Measurements from ENCODE around the gene MEF2B.

The MEF2B gene

DNA sequence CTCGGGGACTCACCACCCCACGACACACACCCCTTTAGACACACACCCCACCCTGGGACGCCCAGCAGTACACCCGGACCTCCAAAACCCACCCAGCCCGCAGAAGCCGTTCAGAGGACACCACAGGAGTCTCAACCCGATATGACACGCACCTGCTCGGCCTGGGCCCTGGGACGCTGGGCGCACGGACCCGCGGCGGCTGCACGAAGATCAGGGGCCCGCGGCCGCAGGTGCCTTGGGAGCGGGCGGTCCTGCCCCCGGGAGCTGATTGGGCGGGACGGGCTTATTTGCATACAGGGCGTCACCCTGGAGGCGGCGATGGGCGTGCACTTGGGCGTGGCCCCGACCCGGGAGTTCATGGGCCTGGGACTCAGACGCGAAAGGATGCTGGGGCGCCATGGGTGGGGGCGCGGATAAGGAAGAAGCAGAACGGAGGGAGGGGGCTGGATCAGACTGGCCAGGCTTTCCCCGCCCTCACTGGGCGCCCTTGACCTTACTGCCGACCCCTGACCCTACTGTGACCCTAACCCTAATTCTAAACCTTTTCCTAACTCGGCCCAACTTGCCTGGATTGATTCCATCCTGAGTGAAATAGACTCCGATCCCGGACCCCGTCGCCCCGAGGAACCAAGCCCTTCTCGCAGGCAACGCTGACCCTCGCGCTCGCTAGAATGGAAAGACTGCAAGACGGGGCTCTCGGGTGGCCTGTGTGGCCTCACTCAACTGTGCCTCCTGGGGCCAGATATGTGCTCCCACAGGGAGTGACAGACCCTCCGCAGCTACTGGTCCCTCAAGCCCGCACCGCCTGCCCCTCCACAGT is at the start of gene MEF2B:
MEF2B (minus strand) TSS at position 211 of the 820 bp plus-strand sequence. CDS start 19,528 bp downstream, outside the sequence.
- peak in 41 of 56 donors; percentile 1 to 84 (median 34) for DNase-seq

DNA sequence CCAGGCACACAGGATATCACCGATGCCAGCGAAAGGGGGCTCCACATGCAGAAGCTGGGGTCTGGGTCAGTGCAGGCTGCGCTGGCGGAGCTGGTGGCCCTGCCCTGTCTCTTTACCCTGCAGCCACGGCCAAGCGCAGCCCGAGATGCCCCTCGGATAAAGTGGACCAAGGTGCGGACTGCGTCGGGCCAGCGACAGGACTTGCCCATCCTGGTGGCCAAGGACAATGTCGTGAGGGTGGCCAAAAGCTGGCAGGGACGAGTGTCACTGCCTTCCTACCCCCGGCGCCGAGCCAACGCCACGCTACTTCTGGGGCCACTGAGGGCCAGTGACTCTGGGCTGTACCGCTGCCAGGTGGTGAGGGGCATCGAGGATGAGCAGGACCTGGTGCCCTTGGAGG is 48.8 kb upstream of the MEF2B start:
- DNase-seq, result no peak

DNA sequence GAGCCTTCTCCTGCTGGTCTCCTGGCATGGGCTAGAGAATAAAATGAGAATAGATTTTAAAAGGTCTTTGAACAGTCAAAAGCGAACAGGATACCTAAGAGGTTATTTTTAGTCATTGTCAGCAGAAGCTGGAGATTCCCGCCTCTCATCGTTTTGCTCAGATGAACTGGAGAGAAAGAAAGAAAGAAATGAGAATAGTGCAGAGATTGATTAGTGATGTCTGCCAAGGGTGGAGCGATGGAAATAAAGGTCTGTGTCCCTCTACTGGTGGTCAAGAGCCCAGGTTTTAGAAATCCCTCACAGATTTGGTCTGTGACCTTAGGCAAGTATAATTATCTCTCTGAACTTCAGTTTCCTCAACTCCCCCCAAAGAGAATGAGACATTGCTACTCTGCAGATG is 47.0 kb upstream of the MEF2B start:
- peak in 4 of 56 donors; percentile 6 to 34 (median 28) for DNase-seq

DNA sequence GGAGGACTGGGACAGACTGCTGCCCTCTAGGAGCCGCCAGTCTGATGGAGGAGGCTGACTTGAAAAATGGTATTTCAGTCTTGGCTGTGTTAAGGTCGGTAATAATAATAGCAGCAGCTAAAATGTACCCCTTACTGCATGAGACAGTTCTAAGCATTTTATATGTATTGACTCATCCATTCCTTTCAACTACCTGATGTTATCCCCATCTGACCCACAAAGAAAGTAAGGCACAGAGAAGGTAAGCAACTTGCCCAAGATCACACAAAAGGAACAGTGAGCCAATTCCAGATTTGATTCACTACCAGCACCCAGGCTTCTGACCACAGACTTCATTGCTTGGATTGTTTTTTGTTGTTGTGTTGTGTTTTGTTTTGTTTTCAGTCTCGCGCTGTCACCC is 45.7 kb upstream of the MEF2B start:
- no peak for DNase-seq

DNA sequence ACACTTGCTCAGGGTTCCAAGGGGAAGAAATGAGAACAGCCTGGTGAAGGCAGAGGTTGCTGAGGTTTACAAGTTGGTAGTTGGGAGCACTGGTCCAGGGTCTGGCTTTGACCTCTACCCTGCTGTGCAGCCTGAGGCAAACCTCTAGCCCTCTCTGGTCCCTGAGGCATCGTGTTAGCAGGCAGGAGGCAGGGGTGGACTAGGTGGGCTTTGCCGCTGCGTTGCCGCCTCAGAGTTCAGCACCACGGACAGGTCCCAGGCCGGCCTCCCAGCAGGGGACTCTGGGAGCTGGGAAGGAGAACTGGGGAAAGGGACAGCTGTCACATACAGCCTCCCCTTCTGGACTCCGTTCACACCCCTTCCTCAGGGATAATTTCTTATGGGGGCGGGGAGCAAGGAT is 44.8 kb upstream of the MEF2B start:
- peak in 2 of 56 donors; percentile 16 to 18 for DNase-seq

DNA sequence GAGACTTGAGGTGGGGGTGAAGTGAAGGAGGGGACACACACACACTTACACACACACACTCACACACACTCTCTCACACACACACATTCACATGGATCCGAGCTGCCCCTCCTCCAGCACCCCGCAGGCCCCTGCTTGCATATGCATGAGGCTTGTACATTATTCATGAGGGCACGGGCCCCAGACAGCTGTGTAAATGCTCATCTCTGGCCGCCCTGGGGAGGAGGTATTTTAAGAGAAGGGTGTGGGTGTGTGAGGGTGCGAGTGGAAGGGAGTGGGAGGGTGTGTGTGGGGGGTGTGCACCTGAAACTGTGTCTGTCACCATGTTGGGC is 44.1 kb upstream of the MEF2B start:
- peak in 24 of 56 donors; percentile 7 to 67 (median 36) for DNase-seq

DNA sequence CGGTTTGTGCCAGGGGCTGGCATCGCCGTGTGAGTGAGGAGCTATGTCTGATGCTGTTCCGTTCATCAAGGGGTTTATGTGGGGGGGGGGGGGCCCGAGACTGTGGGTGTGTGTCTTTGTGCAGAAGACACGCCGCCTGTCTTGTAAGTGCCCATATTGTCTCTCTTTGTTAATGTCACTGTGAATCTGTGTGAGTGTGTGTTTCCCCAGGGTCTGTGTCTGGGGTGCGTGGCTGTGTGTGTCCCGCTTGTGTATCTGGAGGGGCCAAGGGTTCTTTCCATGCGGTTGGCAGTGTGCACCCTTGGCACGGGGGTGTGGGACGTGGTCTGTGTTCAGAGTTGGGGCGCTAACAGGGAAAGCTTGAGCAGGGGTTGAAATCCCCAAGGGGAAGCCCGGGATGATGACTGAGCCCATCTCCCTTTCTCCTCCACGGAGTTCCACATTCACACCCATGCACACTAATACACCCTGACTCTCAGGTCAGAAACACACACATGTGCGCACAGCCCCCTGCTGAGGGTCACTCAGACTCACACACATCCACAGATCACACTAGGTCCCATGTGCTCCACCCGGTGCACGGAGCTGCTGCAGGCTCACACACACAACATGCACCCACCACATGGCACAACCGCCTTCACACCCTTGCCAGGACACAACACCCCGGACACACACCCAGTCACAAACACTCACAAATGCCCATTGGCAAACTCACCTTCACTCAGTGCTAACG is 43.5 kb upstream of the MEF2B start:
- peak in 12 of 56 donors; percentile 11 to 59 (median 42) for DNase-seq

DNA sequence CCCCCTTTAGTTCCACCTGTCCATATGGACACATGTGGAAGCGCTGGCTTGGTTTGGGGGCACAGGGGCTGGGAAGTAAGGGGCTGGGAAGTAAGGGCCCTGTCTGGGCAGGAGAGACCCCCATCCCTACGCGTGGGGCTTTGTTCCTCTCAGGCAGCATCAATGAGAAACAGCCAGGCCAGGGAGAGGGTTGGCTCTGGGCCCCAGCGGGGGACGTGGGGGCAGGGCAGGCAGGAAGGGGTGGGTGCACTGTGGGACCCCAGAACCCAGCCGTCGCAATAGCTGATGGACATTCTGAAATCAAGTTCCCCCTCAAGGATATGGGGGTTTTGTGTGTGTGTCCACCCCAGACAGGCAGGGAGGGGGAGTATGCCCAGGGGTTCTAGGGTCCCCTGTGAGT is 42.9 kb upstream of the MEF2B start:
- DNase-seq, result peak in 1 of 56 donors; percentile 19

DNA sequence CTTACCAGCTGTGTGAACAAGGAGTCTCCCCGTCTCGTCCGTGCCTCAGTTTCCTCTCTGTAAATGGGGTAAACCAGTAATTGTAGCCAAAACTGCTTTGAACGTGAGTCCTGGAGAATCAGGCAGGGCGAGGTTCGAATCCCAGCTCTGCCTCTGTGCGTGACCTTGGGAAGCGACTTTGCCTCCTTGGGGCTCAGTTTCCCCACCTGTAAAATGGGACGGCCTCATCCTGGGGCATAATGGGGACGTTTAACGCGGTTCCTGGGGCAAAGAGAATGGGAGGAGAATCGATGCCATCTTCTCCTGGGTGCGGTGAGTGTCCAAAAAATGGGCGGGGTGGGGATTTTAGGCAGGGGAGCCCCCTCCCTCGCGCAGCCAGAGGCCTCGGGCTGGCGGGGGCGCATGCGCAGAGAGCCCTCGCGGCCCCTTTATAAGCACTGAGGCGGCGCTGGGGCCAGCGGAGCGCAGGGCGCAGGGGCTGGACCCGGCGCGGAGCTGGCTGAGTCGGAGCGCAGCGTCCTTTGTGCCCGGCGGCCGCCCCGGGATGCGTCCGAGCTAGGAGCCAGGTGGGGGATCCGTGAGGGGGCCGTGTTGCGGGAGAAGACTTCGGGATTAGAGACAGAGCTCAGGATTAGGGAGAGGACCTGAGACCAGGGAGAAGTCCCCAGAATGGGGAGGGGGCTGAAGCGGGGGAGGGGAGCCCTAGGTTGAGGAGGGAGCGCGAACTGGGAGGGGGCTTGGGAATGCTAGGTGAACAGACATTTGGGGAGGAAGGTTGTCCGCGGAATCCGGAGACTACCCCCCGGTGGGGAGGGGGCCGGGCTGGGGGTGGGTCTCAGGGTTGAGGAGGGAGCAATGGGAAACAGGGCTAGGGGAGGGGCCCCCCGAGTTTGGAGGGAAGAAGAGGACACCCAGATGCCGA is 41.7 kb upstream of the MEF2B start, which contains the start of gene NCAN:
NCAN (plus strand) TSS at position 460 of the 922 bp plus-strand sequence. CDS start 4,996 bp downstream, outside the sequence.
- peak in 23 of 56 donors; percentile 10 to 60 (median 31) for DNase-seq

DNA sequence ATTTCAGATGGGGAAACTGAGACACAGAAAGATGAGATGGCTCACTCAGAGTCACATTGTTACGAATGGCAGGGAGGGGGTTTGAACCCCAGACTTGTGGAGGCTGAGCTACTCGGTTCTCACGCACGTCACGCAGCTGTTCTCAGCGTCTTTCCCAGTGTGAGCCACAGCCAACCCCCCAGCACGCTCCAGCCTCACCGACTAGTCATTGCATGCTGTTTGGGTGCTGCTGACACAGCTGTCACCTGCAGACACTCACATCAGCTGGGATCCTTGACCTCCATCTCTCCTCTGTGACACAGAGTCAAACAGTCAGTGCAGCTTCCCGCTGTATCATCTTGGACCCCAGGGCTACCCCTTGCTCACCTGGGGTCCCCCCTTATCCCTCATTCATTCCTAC is 39.3 kb upstream of the MEF2B start:
- no peak for DNase-seq

DNA sequence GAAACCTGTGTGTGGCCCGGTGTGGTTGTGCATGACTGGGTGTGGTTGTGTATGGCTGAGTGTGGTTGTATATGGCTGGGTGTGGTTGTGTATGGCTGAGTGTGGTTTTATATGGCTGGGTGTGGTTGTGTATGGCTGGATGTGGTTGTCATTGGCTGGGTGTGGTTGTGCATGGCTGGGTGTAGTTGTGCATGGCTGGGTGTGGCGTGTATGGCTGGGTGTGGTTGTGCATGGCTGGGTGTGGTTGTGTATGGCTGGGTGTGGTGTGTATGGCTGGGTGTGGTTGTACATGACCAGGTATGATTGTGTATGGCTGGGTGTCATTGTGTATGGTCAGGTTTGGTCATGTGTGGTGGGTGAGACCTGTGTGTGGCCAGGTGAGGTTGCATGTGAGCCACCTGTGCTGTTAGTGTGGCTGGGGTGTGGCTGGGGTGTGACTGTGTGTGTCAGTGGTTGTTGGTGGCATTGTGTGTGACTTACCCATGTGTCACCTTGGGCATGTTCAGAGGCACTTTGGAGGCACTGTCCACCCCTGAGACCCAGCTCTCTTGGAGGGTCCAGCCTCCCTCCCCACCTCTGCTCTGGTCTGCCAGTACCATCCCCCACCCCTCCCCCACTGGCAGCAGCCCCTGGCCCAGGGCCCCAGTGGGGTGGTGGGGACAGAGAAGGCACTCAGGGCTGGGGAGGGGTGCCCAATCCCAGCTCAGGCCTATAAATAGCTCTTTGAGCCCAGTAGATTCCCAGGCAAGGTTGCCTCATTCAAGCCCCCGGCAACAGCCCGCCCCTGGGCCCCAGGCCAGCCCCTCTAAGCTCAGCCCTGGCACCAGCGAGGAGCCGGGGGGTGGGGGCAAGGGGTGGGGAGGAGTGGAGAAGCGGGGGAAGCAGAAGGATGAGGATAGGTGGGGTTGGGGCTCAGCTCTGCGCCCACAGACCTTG is 37.8 kb upstream of the MEF2B start:
- DNase-seq, result peak in 48 of 56 donors; percentile 9 to 83 (median 48)

DNA sequence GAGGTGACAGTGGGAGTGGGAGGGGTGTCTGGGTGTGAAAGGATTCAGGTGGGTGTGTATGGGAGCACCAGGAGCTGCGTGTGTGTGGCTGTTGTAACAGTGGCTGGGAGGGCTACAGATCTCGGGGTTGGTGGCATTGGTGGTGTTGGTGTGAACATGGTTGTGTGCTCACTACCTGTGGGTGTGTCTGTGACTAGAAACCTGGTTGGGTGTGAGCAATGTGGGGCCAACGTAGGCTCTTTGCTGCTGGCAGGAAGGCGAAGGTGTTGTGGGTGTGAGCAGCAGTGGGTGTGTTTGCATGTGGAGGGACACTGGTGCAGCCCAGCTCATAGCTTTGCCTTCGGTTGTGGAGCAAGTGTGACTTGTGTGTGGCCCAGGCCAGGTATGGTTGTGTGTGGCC is 36.9 kb upstream of the MEF2B start:
- DNase-seq, result no peak

DNA sequence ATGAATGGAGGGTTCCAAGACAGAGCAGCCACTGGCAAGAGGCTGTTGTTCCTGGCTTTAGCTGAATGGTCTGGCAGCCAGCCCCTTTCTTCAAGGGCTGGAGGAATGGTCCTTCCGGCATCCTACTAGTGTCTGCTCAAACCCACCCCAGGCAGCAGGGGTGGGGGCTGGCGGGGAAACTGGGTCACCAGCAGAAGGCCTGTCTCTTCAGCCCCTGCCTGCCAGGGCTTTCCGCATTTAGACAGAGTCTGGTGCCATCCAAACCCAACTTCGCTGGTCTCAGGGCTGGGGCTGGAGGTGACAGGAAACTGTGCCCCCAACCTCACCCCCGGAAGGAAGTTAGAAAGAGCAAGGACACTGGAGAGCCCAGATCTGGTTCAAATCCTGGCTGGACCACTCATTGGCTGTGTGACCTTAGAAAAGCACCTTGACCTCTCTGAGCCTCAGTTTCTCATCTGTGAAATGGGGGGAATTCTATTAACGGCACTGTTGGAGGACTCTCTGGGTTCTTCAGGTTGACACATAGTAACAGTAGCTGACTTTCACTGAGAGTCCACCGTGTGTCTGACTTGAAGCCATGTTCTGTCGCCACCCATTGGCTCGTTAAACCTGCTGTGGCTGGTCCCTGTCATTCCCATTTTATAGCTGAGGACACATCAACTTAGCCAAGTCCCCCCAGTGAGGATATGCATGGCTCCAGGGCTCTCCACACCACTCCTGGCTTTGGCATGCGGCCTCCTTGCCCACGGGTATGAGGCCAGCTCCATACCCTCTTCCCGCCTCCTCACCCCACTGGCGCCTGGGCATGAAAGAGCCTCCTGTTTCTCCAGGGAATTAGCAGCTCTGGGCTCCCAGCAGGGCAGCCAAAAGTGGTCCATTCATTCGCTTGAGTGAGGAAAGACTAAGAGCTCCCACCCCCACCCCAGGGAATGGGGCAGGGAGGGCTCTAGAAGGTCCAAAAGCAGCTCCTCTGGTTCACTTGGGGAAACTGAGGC is 35.6 kb upstream of the MEF2B start:
- DNase-seq, result peak in 51 of 56 donors; percentile 5 to 85 (median 49)

DNA sequence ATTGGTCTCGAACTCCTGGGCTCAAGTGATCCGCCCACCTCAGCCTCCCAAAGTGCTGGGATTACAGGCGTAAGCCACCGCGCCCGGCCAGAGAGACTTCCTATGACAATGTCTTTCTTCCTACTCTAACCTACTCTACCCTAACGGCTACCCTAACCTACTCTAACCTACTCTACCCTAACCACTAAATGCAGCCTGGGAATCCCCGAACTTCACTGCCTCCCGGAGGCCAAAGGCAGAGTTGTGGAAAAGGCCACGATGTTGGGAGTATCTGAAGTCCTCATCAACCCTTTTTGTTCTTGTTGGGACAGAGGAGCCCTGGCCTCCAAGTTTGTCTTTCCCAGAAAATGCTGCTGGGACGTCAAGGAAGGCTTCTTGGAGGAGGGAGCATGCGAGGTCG is 34.1 kb upstream of the MEF2B start:
- DNase-seq, result no peak

DNA sequence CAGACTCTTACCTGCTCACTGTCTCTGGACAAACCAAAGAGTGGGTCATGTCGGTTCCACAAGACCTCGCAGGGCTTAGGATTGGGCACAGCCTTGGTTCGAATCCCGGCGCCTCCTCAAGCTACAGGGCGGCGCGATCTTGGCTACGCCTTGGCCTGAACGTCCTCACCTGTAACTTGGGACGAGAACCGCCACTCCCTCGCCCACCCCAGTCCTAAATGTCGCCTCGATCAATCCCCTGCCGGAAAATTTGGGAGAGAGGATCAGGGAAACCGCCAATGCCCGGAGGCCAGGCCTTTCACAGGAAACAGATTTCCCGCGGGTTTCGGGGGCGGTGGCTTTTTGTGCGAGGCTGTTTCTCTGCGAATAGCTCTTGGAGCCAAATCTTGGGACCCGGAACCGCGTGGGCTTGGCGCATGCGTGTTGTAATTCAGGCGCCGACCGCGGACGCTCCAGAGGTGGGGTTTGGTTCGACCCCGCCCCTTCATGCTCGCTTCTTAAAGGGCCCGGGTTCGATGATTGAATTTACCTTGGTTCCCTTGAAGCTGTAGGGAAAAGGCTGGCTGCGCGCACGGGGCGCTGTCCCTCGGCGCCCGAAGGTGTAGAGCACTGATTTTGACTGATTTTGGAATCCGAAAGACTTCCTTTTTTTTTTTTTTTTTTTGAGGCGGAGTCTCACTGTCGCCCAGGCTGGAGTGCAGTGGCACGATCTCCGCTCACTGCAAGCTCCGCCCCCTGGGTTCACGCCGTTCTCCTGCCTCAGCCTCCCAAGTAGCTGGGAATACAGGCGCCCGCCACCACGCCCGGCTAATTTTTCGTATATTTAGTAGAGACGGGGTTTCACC is 33.2 kb upstream of the MEF2B start, which contains the start of gene NR2C2AP:
NR2C2AP (minus strand) TSS at position 403 of the 845 bp plus-strand sequence; CDS start at position 49, 354 bp downstream.
- peak in 55 of 56 donors; percentile 41 to 96 (median 84) for DNase-seq

DNA sequence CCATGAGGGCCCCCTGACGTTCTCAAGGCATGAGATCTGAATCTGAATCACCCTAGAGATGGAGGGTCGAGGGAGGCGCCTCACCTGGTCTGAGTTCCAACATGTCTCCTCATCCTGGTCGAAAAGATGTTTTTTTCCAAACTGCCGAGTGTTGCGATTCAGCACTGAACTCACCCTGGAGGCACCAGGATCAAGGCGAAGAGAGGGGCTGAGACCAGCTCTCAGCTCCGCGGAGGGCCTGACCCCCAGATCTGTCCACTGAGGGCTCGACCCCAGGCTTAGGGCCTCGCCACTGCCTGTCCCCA is 32.6 kb upstream of the MEF2B start:
- DNase-seq, result no peak

DNA sequence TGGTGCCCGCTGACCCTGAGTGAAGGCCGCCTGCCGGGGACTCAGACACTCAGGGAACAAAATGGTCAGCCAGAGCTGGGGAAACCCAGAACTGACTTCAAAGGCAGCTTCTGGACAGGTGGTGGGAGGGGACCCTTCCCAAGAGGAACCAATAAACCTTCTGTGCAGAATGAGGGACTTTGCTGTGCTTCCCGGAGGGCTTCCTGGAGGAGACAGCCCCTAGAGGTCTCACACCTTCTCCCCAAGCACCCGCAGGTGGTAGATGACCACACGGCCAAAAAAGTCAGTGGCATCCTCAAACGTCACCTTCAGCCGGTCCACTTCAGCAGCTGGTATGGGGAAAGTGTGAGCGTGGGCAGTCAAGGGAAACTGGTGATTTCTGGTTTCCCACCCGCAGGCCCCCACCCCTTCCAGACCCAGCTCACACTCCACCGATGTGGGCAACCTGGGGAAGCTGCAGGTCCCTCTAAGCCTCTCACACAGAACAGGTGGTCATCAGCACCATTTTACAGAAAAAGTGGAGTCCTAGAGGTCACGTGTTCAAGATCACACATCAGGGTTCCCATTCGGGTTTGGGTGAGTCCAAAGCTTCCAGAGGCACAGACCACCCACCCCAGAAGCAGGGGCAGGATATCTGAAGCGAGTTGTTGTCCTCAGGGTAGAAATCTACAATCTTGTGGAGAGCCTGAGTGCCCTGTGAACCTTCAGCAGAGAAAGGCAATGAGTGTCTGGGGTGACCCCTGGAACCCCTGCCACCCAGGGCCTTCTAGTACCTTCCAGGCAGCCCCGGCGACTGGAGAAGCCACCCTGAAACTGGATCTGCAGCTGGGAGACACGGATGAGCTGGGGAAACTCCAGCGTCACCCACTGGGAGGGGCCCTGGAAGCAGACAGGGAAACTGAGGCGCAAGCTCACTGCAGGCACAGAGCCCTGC is 31.9 kb upstream of the MEF2B start:
- no peak for DNase-seq
